CD8-positive, alpha-beta memory T cell (primary cell): ENCODE measurements around the gene PHF21A. TPM values are rescaled to one million over a fixed set of nuclear protein-coding genes. Genes with fewer than 3 reads are reported as not detected.

Experiments
- CTCF ChIA-PET: fragments of 350-600 bp; sonication (Branson Sonifier 250); formaldehyde crosslinking; loops from one replicate; lab custom pipeline; 2021; ENCODE audit warnings: antibody characterized with exemption; lab: Charles Lee
- POLR2A ChIA-PET: fragments of 350-600 bp; sonication (Branson Sonifier 250); formaldehyde crosslinking; loops from one replicate; lab custom pipeline; 2021; ENCODE audit warnings: antibody characterized with exemption; lab: Charles Lee
- DNase-seq, 5 donors: peaks; one replicate each; pipeline versions ENCODE4 v3.0.0 to v3.0.0-alpha.2; 2020 to 2022; ENCODE audit warnings: mixed read lengths in 1 of 5
- H3K27ac ChIP-seq: one replicate; pipeline ENCODE4 v1.7.0; 2013; ENCODE audit warnings: low read depth, mild to moderate bottlenecking, low read length, moderate library complexity
- H3K27me3 ChIP-seq: 2 replicates; pipeline ENCODE4 v1.7.0; 2013; ENCODE audit warnings: low read length, mild to moderate bottlenecking; ENCODE audit not compliant: insufficient read depth, poor library complexity, severe bottlenecking
- H3K36me3 ChIP-seq: 2 replicates; pipeline ENCODE4 v1.7.0; 2013; ENCODE audit warnings: mild to moderate bottlenecking, low read length, moderate library complexity; ENCODE audit not compliant: insufficient read depth
- H3K4me1 ChIP-seq: 2 replicates; pipeline ENCODE4 v1.7.0; 2013; ENCODE audit warnings: mild to moderate bottlenecking, low read length, moderate library complexity; ENCODE audit not compliant: insufficient read depth
- H3K4me3 ChIP-seq: 2 replicates; pipeline ENCODE4 v1.7.0; 2013; ENCODE audit warnings: mild to moderate bottlenecking, low read length
- H3K9me3 ChIP-seq: 2 replicates; pipeline ENCODE4 v1.7.0; 2013; ENCODE audit warnings: mild to moderate bottlenecking, low read length
- H3K27ac Mint-ChIP-seq, 8 donors: one replicate each; pipeline ENCODE4 v1.8.0; 2020 to 2021; ENCODE audit warnings: mixed read lengths in 8 of 8, mild to moderate bottlenecking in 6 of 8, inconsistent platforms in 3 of 8, moderate library complexity in 3 of 8
- H3K27me3 Mint-ChIP-seq, 2 donors: one replicate each; pipeline ENCODE4 v1.8.0; 2020 to 2021; ENCODE audit warnings: mixed read lengths in 2 of 2, mild to moderate bottlenecking in 1 of 2, moderate library complexity in 1 of 2
- H3K36me3 Mint-ChIP-seq, 3 donors: one replicate each; pipeline ENCODE4 v1.8.0; 2020 to 2021; ENCODE audit warnings: mixed read lengths in 3 of 3, inconsistent platforms in 1 of 3, mild to moderate bottlenecking in 1 of 3
- H3K4me1 Mint-ChIP-seq, 3 donors: one replicate each; pipeline ENCODE4 v1.8.0; 2020 to 2021; ENCODE audit warnings: mixed read lengths in 3 of 3, inconsistent platforms in 1 of 3, mild to moderate bottlenecking in 1 of 3
- H3K4me3 Mint-ChIP-seq, 7 donors: one replicate each; pipeline ENCODE4 v1.8.0; 2020 to 2021; ENCODE audit warnings: mixed read lengths in 7 of 7, mild to moderate bottlenecking in 6 of 7, moderate library complexity in 4 of 7, inconsistent platforms in 2 of 7
- H3K9me3 Mint-ChIP-seq, 5 donors: one replicate each; pipeline ENCODE4 v1.8.0; 2020 to 2022; ENCODE audit warnings: mixed read lengths in 5 of 5, mild to moderate bottlenecking in 3 of 5, moderate library complexity in 2 of 5, inconsistent platforms in 1 of 5
- polyA plus RNA-seq: library from polyadenylated mRNA; unstranded; fragments of 300-500 nt; fragmentation: Illumina TruSeq; gene quantifications from one replicate; pipeline ENCODE4 v1.2.3, GENCODE V29; 2021
- total RNA-seq, 2 experiments: library from RNA; stranded (reverse); gene quantifications; one replicate each; pipeline ENCODE4 v1.2.3, GENCODE V29; 2021

PHF21A gene
- total and polyA plus RNA-seq, 3 experiments from 2014 or later = 14.1 to 33.5 (median 30.5) TPM

DNA sequence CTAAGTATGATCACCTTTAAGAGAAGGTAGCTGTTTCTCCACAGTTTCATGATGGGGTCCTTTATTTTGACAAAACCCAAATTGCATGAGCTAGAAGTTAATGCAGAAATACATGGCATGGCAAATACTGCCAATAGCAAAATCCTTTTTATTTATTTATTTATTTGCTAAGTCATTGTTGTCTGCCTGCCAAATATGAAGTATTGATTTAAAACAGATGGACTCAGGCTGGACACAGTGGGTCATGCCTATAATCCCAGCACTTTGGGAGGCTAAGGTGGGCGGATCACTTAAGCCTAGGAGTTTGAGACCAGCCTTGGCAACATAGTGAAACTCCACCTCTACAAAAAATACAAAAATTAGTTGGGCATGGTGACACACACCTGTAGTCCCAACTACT is 146.4 kb downstream of the PHF21A start:
- CTCF ChIA-PET = interaction anchor here (1.4 to 1.6 kb wide), 2 partner anchors 10 to 29 kb away, joined by 4 read pairs; no protein-coding TSS in a partner anchor
- H3K27me3 ChIP-seq = no peaks in the 10 kb centered on the region
- Mint-ChIP-seq H3K9me3 (no peaks in the 10 kb centered on the region), H3K27ac (peak overlapping the region in 3 of 8 donors; percentile 8 to 15 (median 12)), H3K4me1 (peaks cover 0 to 1% (median 0%) of the 10 kb centered on the region in 3 donors), H3K4me3 (no peak overlapping the region), H3K27me3 (no peaks in the 10 kb centered on the region), H3K36me3 (peaks cover 0 to 65% (median 13%) of the 10 kb centered on the region in 3 donors)
- H3K36me3 ChIP-seq = peaks cover 30% of the 10 kb centered on the region
- POLR2A ChIA-PET = no interaction called here
- no peak overlapping the region for H3K4me3 ChIP-seq
- H3K4me1 ChIP-seq = no peaks in the 10 kb centered on the region
- H3K27ac ChIP-seq = no peak overlapping the region
- H3K9me3 ChIP-seq = no peaks in the 10 kb centered on the region
- DNase-seq = no peak

DNA sequence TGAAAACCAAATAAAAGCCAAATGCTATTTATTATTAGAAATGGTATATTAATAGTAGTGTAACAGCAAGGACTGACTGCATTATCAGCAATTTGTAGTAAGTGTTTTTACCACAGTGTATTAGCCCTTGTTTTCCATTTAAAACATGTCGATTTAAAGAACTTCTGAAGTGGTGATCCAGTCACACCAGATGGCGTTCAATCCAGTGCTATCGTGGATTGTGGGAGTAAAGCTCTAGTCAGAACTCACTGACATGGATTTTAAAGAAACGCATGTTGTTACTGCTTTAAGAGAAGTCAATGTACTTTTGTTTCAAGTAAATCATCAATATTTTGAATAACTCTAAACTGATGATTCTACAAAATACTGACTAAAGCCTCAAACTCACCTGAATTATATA is 147.7 kb downstream of the PHF21A start:
- Histone ChIP-seq H3K9me3 (no peaks in the 10 kb centered on the region), H3K27ac (no peak overlapping the region), H3K4me3 (no peak overlapping the region), H3K4me1 (no peaks in the 10 kb centered on the region), H3K36me3 (peaks cover 29% of the 10 kb centered on the region), H3K27me3 (no peaks in the 10 kb centered on the region)
- no peak for DNase-seq
- CTCF ChIA-PET = interaction anchor here (1.6 kb wide), 1 partner anchor 30 kb away, joined by 4 read pairs; no protein-coding TSS in a partner anchor
- no peaks in the 10 kb centered on the region for H3K9me3 Mint-ChIP-seq
- peaks cover 4 to 64% (median 12%) of the 10 kb centered on the region in 3 donors for H3K36me3 Mint-ChIP-seq
- H3K27ac Mint-ChIP-seq = no peak overlapping the region
- no peak overlapping the region for H3K4me3 Mint-ChIP-seq
- peaks cover 0 to 1% (median 0%) of the 10 kb centered on the region in 3 donors for H3K4me1 Mint-ChIP-seq
- H3K27me3 Mint-ChIP-seq = no peaks in the 10 kb centered on the region
- POLR2A ChIA-PET = no interaction called here

GRCh38 chr11:45968901-45969300 is 152.4 kb downstream of the PHF21A start:
- no peak for DNase-seq
- Mint-ChIP-seq H3K27ac (peak overlapping the region in 3 of 8 donors; percentile 23 to 58 (median 41)), H3K9me3 (no peaks in the 10 kb centered on the region), H3K4me1 (no peaks in the 10 kb centered on the region), H3K36me3 (peaks cover 4 to 54% (median 13%) of the 10 kb centered on the region in 3 donors), H3K4me3 (no peak overlapping the region), H3K27me3 (no peaks in the 10 kb centered on the region)
- Histone ChIP-seq H3K36me3 (peaks cover 40% of the 10 kb centered on the region), H3K4me1 (no peaks in the 10 kb centered on the region), H3K27me3 (no peaks in the 10 kb centered on the region), H3K4me3 (no peak overlapping the region), H3K9me3 (no peaks in the 10 kb centered on the region), H3K27ac (no peak overlapping the region)
- ChIA-PET CTCF (interaction anchor here (0.9 kb wide), 1 partner anchor 35 kb away, joined by 3 read pairs; no protein-coding TSS in a partner anchor), POLR2A (no interaction called here)

DNA sequence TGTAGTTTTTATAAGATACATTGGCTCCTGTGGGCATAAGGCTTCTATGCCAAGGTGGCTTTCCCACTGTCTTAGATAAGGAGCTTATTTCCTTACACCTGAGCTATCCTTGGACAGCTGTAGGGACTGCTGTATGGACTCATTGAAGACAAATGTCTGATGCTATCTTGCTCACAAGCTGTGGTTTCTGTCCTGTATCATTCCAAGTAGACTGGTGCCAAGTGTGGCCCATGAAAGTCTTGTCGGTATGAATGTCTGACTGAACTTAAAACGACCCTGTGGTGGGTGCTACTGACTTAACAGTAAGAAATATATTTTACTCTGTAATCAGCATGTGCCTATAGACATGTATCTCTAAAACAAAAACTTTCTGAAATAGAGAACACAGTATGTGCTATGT is 153.7 kb downstream of the PHF21A start:
- Mint-ChIP-seq H3K27ac (peak overlapping the region in 2 of 8 donors; percentile 4 to 66), H3K4me1 (no peaks in the 10 kb centered on the region), H3K27me3 (no peaks in the 10 kb centered on the region), H3K9me3 (no peaks in the 10 kb centered on the region), H3K4me3 (no peak overlapping the region), H3K36me3 (peaks cover 4 to 51% (median 11%) of the 10 kb centered on the region in 3 donors)
- Histone ChIP-seq H3K4me1 (no peaks in the 10 kb centered on the region), H3K36me3 (peaks cover 40% of the 10 kb centered on the region), H3K27ac (no peak overlapping the region), H3K4me3 (no peak overlapping the region), H3K27me3 (no peaks in the 10 kb centered on the region), H3K9me3 (no peaks in the 10 kb centered on the region)
- POLR2A ChIA-PET = interaction anchor here (0.5 to 0.7 kb wide), 2 partner anchors 46 to 151 kb away, joined by 3 read pairs; no protein-coding TSS in a partner anchor
- no peak for DNase-seq
- CTCF ChIA-PET = interaction anchor here (1.0 to 3.8 kb wide), 3 partner anchors 13 to 39 kb away, joined by 3 to 25 read pairs (median 15); no protein-coding TSS in a partner anchor

DNA sequence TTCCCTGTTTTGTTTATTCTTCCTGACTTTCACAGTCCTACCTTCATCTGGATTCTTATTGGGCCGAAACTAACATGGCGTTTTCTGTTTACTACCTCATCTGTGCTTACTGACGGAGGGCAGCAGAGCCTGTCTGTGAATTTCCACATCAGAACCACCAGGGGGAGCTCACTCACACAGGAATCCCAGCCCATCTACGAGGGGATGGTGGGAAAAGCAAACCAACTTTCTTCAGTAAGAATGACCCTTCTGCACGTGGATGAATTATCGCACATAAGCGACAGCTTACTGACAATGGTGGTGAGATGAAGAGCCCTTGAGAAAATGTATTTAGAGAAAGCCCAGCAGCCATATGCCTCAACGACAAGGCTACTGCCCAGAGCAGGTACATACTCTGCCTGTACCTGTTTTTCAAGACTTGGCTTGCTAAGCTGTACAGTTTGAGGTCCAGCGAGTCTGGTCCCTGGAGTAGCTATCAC is 156.3 kb downstream of the PHF21A start:
- H3K4me3 Mint-ChIP-seq = no peak overlapping the region
- H3K27me3 ChIP-seq = no peaks in the 10 kb centered on the region
- CTCF ChIA-PET = interaction anchor here (0.8 to 3.8 kb wide), 35 partner anchors 9 to 573 kb away, joined by 3 to 25 read pairs (median 4); partner anchors contain the start of gene PEX16
- H3K27ac ChIP-seq = no peak overlapping the region
- POLR2A ChIA-PET = no interaction called here
- DNase-seq = peak; percentile 31 to 75 (median 56)
- H3K36me3 Mint-ChIP-seq = peaks cover 4 to 51% (median 15%) of the 10 kb centered on the region in 3 donors
- peaks cover 0 to 1% (median 0%) of the 10 kb centered on the region in 3 donors for H3K4me1 Mint-ChIP-seq
- no peak overlapping the region for H3K4me3 ChIP-seq
- no peaks in the 10 kb centered on the region for H3K9me3 Mint-ChIP-seq
- no peak overlapping the region for H3K27ac Mint-ChIP-seq
- peaks cover 24% of the 10 kb centered on the region for H3K36me3 ChIP-seq
- H3K4me1 ChIP-seq = no peaks in the 10 kb centered on the region
- no peaks in the 10 kb centered on the region for H3K9me3 ChIP-seq
- H3K27me3 Mint-ChIP-seq = peaks cover 0 to 2% of the 10 kb centered on the region in 2 donors

DNA sequence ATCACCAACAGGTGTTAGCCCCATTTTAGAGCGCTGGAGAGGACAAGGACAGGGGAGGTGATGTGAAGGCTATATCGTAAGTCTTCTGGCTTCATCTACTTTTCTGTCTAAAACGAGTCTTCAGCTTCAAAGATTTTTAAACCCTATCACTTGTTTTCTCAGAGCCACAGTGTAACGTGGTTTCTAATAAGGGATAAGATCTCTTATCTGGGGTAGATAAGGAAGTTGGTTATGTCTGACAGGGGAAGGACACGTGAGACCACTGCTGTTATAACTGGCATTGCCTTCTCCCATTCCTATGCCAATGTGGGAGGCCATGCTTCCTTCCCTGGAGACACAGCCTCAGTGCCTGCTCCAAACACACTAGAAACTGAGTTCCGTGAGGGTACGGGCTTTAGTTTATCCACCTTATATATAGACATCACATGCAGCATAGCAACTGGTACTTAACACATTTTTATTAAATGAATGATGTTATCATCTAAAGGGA is 159.5 kb downstream of the PHF21A start:
- Mint-ChIP-seq H3K4me1 (peaks cover 0 to 10% (median 9%) of the 10 kb centered on the region in 3 donors), H3K27me3 (peaks cover 0 to 2% of the 10 kb centered on the region in 2 donors), H3K9me3 (no peaks in the 10 kb centered on the region), H3K4me3 (no peak overlapping the region), H3K36me3 (peaks cover 0 to 43% (median 20%) of the 10 kb centered on the region in 3 donors), H3K27ac (no peak overlapping the region)
- Histone ChIP-seq H3K4me1 (no peaks in the 10 kb centered on the region), H3K36me3 (peaks cover 7% of the 10 kb centered on the region), H3K27me3 (no peaks in the 10 kb centered on the region), H3K4me3 (no peak overlapping the region), H3K27ac (no peak overlapping the region), H3K9me3 (no peaks in the 10 kb centered on the region)
- POLR2A ChIA-PET = no interaction called here
- no peak for DNase-seq
- CTCF ChIA-PET = interaction anchor here (1.8 kb wide), 1 partner anchor 45 kb away, joined by 4 read pairs; no protein-coding TSS in a partner anchor

- peaks cover 0 to 52% (median 27%) of the 10 kb centered on the region in 3 donors for H3K36me3 Mint-ChIP-seq
- H3K27ac Mint-ChIP-seq = peak overlapping the region in 1 of 8 donors; percentile 24
- peaks cover 0 to 2% of the 10 kb centered on the region in 2 donors for H3K27me3 Mint-ChIP-seq
- DNase-seq = no peak
- ChIA-PET POLR2A (no interaction called here), CTCF (no interaction called here)
- H3K4me1 Mint-ChIP-seq = peaks cover 0 to 10% (median 9%) of the 10 kb centered on the region in 3 donors
- no peaks in the 10 kb centered on the region for H3K9me3 ChIP-seq
- H3K4me3 Mint-ChIP-seq = no peak overlapping the region
- H3K27ac ChIP-seq = no peak overlapping the region
- H3K4me3 ChIP-seq = no peak overlapping the region
- no peaks in the 10 kb centered on the region for H3K9me3 Mint-ChIP-seq
- H3K36me3 ChIP-seq = peaks cover 6% of the 10 kb centered on the region
- no peaks in the 10 kb centered on the region for H3K27me3 ChIP-seq
- H3K4me1 ChIP-seq = no peaks in the 10 kb centered on the region
These were observed 160.7 kb downstream of the PHF21A start for GRCh38 chr11:45960387-45961095.

GRCh38 chr11:45959851-45960250 is 161.4 kb downstream of the PHF21A start:
- Mint-ChIP-seq H3K36me3 (peaks cover 0 to 59% (median 32%) of the 10 kb centered on the region in 3 donors), H3K9me3 (no peaks in the 10 kb centered on the region), H3K27ac (no peak overlapping the region), H3K4me1 (peaks cover 0 to 10% (median 9%) of the 10 kb centered on the region in 3 donors), H3K27me3 (peaks cover 0 to 2% of the 10 kb centered on the region in 2 donors), H3K4me3 (no peak overlapping the region)
- CTCF ChIA-PET = no interaction called here
- H3K36me3 ChIP-seq = no peaks in the 10 kb centered on the region
- no peaks in the 10 kb centered on the region for H3K27me3 ChIP-seq
- no peak overlapping the region for H3K4me3 ChIP-seq
- POLR2A ChIA-PET = no interaction called here
- H3K27ac ChIP-seq = no peak overlapping the region
- H3K4me1 ChIP-seq = no peaks in the 10 kb centered on the region
- no peak for DNase-seq
- H3K9me3 ChIP-seq = no peaks in the 10 kb centered on the region
